Liver (tissue), 9 donors: ENCODE results near the gene MGAT4C. TPM values are rescaled to one million over a fixed set of nuclear protein-coding genes. Genes with fewer than 3 reads are reported as not detected.

Source experiments
- DNase-seq: peaks from one replicate; pipeline ENCODE4 v3.0.0-alpha.2; 2017; ENCODE audit warnings: low spot score
- H3K27ac ChIP-seq, 2 donors: one replicate each; pipeline ENCODE4 v1.7.0; 2013; ENCODE audit warnings: inconsistent platforms in 2 of 2, low read length in 2 of 2, control low read depth in 1 of 2, low read depth in 1 of 2, mild to moderate bottlenecking in 1 of 2
- H3K27me3 ChIP-seq, 4 donors: one replicate each; pipeline versions ENCODE4 v1.6.1 to v1.7.0; 2013; ENCODE audit warnings: low read length in 3 of 4, inconsistent platforms in 1 of 4, mild to moderate bottlenecking in 1 of 4, moderate library complexity in 1 of 4; ENCODE audit not compliant: control insufficient read depth in 4 of 4, insufficient read depth in 4 of 4
- H3K36me3 ChIP-seq, 4 donors: one replicate each; pipeline versions ENCODE4 v1.6.1 to v1.7.0; 2013; ENCODE audit warnings: low read length in 3 of 4, mild to moderate bottlenecking in 3 of 4, low read depth in 1 of 4, moderate library complexity in 1 of 4; ENCODE audit not compliant: control insufficient read depth in 4 of 4, insufficient read depth in 3 of 4
- H3K4me1 ChIP-seq, 4 donors: one replicate each; pipeline versions ENCODE4 v1.6.1 to v1.7.0; 2013; ENCODE audit warnings: low read length in 3 of 4, mild to moderate bottlenecking in 3 of 4, moderate library complexity in 1 of 4; ENCODE audit not compliant: control insufficient read depth in 4 of 4, insufficient read depth in 4 of 4
- H3K4me3 ChIP-seq, 3 donors: one replicate each; pipeline versions ENCODE4 v1.6.1 to v1.7.0; 2013; ENCODE audit warnings: low read length in 3 of 3, control low read depth in 1 of 3, low read depth in 1 of 3, mild to moderate bottlenecking in 1 of 3
- H3K9ac ChIP-seq, 2 donors: one replicate each; pipeline ENCODE4 v1.7.0; 2013; ENCODE audit warnings: low read length in 2 of 2, mild to moderate bottlenecking in 2 of 2, moderate library complexity in 2 of 2, control low read depth in 1 of 2, low read depth in 1 of 2
- H3K9me3 ChIP-seq, 4 donors: one replicate each; pipeline versions ENCODE4 v1.6.1 to v1.7.0; 2013; ENCODE audit warnings: low read length in 3 of 4; ENCODE audit not compliant: control insufficient read depth in 4 of 4
- CTCF ChIP-seq: fragments of 150-350 bp; IDR thresholded peaks from 2 replicates; pipeline ENCODE4 v1.5.1; 2017; ENCODE audit warnings: improper control_type of control experiment, low read depth, low read length; ENCODE audit not compliant: missing input control
- FOXA2 ChIP-seq: IDR thresholded peaks from 2 replicates; pipeline ENCODE4 v1.6.1; 2016; ENCODE audit warnings: antibody characterized with exemption
- HNF4A ChIP-seq, 2 donors: conservative IDR thresholded peaks; 2 replicates each; pipeline ENCODE4 v1.6.1; 2016; ENCODE audit warnings: antibody characterized with exemption in 2 of 2, mild to moderate bottlenecking in 2 of 2
- NR2F2 ChIP-seq: IDR thresholded peaks from 2 replicates; pipeline ENCODE4 v1.6.1; 2016; ENCODE audit warnings: antibody characterized with exemption
- RAD21 ChIP-seq, 2 donors: IDR thresholded peaks; 2 replicates each; pipeline ENCODE4 v1.6.1; 2016; ENCODE audit warnings: antibody characterized with exemption in 2 of 2, mild to moderate bottlenecking in 2 of 2
- RXRA ChIP-seq, 2 donors: IDR thresholded peaks; 2 replicates each; pipeline ENCODE4 v1.6.1; 2017 to 2018; ENCODE audit warnings: antibody characterized with exemption in 2 of 2, mild to moderate bottlenecking in 1 of 2
- TAF1 ChIP-seq: conservative IDR thresholded peaks from 2 replicates; pipeline ENCODE4 v1.6.1; 2016; ENCODE audit warnings: antibody characterized with exemption, mild to moderate bottlenecking
- YY1 ChIP-seq: IDR thresholded peaks from 2 replicates; pipeline ENCODE4 v1.6.1; 2016; ENCODE audit warnings: antibody characterized with exemption, mild to moderate bottlenecking
- WGBS: extraction: QIAGEN DNeasy Blood & Tissue Kit; methylation state at CpG from one replicate; pipeline ENCODE4 v1.1.7; 2013; 5-methylcytosine and 5-hydroxymethylcytosine counted together
- polyA plus RNA-seq, 2 donors: library from polyadenylated mRNA; stranded (reverse) in 1 of 2; unstranded in 1 of 2; fragments of 200-250 nt in 1 of 2; fragments of >200 nt in 1 of 2; fragmentation: Nextera tagmentation in 1 of 2; extraction: Ambion mirVana in 1 of 2; gene quantifications; one replicate each; pipeline versions ENCODE4 v1.2.1 to v1.2.3, GENCODE V29; 2013 to 2015
- total RNA-seq, 2 donors: library from RNA; depleted of rRNA; stranded (reverse); fragments of >200 nt; gene quantifications; one replicate each; pipeline ENCODE4 v1.2.3, GENCODE V29; 2014
- TF ChIP-seq, protein P1 (sequence below): IDR thresholded peaks from 2 replicates; pipeline ENCODE4 v1.6.1; 2016; ENCODE audit warnings: antibody characterized with exemption
- donor health status: healthy.
- donor health status: healthy.
- donor health status: healthy.
- donor health status: healthy.
- donor health status: healthy.

Gene MGAT4C
- total and polyA plus RNA-seq, 4 donors: 0.02 to 0.65 (median 0.09) TPM

- DNase-seq: no peak
- Histone ChIP-seq H3K4me3 (no peak overlapping the region), H3K27me3 (no peaks in the 10 kb centered on the region), H3K9ac (no peak overlapping the region), H3K27ac (no peak overlapping the region), H3K9me3 (peaks cover 0 to 3% (median 0%) of the 10 kb centered on the region in 4 donors), H3K36me3 (no peaks in the 10 kb centered on the region), H3K4me1 (no peaks in the 10 kb centered on the region)
- WGBS: 74% methylated on average over 5 of the region's 5 CpGs
- no peak for TF ChIP-seq CTCF
These were observed 19.2 kb upstream of the MGAT4C start for GRCh38 chr12:86275356-86275755.

DNA sequence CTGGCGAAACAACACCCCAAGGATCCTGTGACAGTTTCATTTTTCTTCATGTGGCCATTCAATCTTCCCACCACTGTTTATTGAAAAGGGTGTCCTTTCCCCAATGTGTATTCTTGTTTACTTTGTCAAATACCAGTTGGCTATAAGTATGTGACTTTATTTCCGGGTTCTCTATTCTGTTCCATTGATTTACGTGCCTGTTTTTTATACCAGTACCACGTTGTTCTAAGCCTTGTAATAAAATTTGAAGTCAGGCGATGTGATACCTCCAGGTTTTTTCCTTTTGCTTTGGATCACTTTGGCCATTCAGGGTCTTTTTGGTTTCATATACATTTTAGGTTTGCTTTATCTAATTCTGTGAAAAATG, 9.1 kb upstream of the MGAT4C start:
- H3K36me3 ChIP-seq: no peaks in the 10 kb centered on the region
- peaks cover 0 to 3% (median 0%) of the 10 kb centered on the region in 4 donors for H3K4me1 ChIP-seq
- no peak for TF ChIP-seq FOXA2
- no peak for TF ChIP-seq NR2F2
- 66% methylated on average over 5 of the region's 5 CpGs for WGBS
- no peak overlapping the region for H3K4me3 ChIP-seq
- H3K9ac ChIP-seq: no peak overlapping the region
- no peaks in the 10 kb centered on the region for H3K27me3 ChIP-seq
- no peak for DNase-seq
- no peaks in the 10 kb centered on the region for H3K9me3 ChIP-seq
- H3K27ac ChIP-seq: no peak overlapping the region

- no peak overlapping the region for H3K27ac ChIP-seq
- H3K36me3 ChIP-seq: no peaks in the 10 kb centered on the region
These were observed 8.5 kb upstream of the MGAT4C start for GRCh38 chr12:86264451-86265328.

DNA sequence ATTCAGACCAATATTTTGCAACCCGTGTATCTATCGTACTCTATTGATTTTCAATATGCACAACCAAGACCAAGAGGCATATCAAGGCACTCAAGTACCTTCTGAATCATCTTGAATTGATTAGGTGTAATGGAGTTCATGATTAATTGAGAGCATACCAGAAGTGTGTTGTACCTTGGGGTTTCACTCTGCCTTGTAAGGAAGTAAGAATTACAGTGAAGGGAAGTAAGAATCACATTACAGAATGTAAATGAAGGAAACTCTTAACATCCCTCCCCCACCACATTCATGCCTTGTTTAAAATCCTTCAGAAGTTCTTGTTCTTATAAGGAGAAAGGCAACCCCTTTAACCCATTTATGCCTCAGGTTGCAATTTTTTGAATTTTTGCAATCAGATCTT, 5.4 kb upstream of the MGAT4C start:
- Histone ChIP-seq H3K27me3 (no peaks in the 10 kb centered on the region), H3K9ac (no peak overlapping the region), H3K9me3 (no peaks in the 10 kb centered on the region), H3K27ac (no peak overlapping the region), H3K36me3 (no peaks in the 10 kb centered on the region), H3K4me3 (no peak overlapping the region), H3K4me1 (peaks cover 0 to 3% (median 0%) of the 10 kb centered on the region in 4 donors)
- no peak for DNase-seq
- TF ChIP-seq RXRA (IDR thresholded peaks at IDR 0.05) (no peak), CTCF (no peak), TAF1 (no peak), RAD21 (IDR thresholded peaks at IDR 0.05) (no peak)
- TF ChIP-seq, protein P1, sequence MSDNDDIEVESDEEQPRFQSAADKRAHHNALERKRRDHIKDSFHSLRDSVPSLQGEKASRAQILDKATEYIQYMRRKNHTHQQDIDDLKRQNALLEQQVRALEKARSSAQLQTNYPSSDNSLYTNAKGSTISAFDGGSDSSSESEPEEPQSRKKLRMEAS: no peak
- WGBS: 75% methylated on average over 2 of the region's 2 CpGs

More at GRCh38 chr12:86264451-86265328, 8.5 kb upstream of the MGAT4C start:
- no peak for DNase-seq
- no peak overlapping the region for H3K9ac ChIP-seq
- H3K9me3 ChIP-seq: no peaks in the 10 kb centered on the region
- WGBS: 12% methylated on average over 38 of the region's 38 CpGs
- no peak overlapping the region for H3K4me3 ChIP-seq
- peaks cover 0 to 3% (median 0%) of the 10 kb centered on the region in 4 donors for H3K4me1 ChIP-seq
- H3K27me3 ChIP-seq: no peaks in the 10 kb centered on the region
- no peak for TF ChIP-seq RXRA (IDR thresholded peaks at IDR 0.05)
- no peak for TF ChIP-seq YY1
- TF ChIP-seq HNF4A (conservative IDR thresholded peaks at IDR 0.05): no peak
